HFF-Myc (cell line): ENCODE measurements around the gene ACOX1.
"Not testable (repeated sequence)": the region's sequence is repeated elsewhere in the genome, so short reads cannot be mapped to it uniquely, and the experiment has no call there.

Source experiments
- DNase-seq: peaks from one replicate; pipeline ENCODE4 v3.0.0-alpha.2; 2011; ENCODE audit warnings: low read depth; ENCODE audit errors: extremely low read depth
- H3K4me3 ChIP-seq: replicated peaks from 2 replicates; pipeline ENCODE4 v1.5.1; 2011; ENCODE audit warnings: low read depth, mild to moderate bottlenecking, control low read depth, low read length
- TF ChIP-seq, protein P1 (sequence below): IDR thresholded peaks from 2 replicates; pipeline ENCODE4 v1.5.1; 2012; ENCODE audit warnings: mild to moderate bottlenecking, low read depth, low read length, control low read depth; ENCODE audit errors: missing control alignments

Gene ACOX1

DNA sequence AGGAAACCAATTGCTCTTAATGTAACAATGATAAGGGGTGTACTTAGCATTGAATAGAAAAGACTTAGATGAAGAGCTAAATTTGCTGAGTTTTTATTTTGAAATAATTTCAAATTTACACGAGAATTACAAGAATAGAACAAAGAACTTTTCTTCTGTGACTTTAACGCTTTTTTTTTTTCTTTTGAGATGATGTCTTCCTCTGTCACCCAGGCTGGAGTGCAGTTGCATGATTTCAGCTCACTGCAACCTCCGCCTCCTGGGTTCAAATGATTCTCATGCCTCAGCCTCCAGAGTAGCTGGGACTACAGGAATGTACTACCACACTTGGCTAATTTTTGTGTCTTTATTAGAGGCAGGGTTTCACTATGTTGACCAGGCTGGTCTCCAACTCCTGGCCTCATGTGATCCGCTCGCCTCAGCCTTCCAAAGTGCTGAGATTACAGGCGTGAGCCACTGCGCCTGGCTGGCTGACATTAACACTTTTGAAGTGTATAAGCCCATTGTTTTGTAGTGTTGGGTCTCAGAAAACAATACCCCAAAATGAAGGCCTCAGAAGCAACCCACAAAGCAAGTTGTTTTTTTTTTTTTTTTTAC lies 2.2 kb upstream of the ACOX1 start:
- TF ChIP-seq, protein P1, sequence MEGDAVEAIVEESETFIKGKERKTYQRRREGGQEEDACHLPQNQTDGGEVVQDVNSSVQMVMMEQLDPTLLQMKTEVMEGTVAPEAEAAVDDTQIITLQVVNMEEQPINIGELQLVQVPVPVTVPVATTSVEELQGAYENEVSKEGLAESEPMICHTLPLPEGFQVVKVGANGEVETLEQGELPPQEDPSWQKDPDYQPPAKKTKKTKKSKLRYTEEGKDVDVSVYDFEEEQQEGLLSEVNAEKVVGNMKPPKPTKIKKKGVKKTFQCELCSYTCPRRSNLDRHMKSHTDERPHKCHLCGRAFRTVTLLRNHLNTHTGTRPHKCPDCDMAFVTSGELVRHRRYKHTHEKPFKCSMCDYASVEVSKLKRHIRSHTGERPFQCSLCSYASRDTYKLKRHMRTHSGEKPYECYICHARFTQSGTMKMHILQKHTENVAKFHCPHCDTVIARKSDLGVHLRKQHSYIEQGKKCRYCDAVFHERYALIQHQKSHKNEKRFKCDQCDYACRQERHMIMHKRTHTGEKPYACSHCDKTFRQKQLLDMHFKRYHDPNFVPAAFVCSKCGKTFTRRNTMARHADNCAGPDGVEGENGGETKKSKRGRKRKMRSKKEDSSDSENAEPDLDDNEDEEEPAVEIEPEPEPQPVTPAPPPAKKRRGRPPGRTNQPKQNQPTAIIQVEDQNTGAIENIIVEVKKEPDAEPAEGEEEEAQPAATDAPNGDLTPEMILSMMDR = no peak
- H3K4me3 ChIP-seq = no peak overlapping the region
- no peak for DNase-seq

- DNase-seq = no peak
- peak overlapping the region; percentile 80 for H3K4me3 ChIP-seq
- TF ChIP-seq, protein P1 = no peak
Measured at GRCh38 chr17:75980188-75981018, 1.4 kb upstream of the ACOX1 start.

- H3K4me3 ChIP-seq = peak overlapping the region; percentile 80
- no peak for DNase-seq
- TF ChIP-seq, protein P1 = no peak
Measured at GRCh38 chr17:75979705-75980187, 780 bp upstream of the ACOX1 start.

GRCh38 chr17:75976175-75976848 lies 2.7 kb downstream of the ACOX1 start:
- H3K4me3 ChIP-seq = no peak overlapping the region
- no peak for DNase-seq
- TF ChIP-seq, protein P1 = no peak

DNA sequence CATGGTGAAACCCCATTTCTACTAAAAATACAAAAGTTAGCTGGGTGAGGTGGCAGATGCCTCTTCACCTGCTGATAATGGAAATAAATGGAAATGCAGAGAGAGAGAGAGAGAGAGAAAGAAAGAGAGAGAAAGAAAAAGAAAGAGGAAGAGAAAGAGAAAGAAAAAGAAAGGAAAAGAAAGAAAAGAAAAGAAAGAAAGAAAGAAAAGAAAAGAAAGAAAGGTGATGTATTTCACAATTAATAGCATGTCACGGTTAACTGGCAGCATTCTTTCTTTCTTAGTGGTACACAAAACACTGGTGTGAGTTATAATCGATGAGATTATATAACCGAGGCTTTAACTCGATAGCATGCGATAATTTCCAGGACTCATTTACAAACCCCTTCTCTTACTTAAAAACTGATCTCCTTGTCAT lies 3.2 kb downstream of the ACOX1 start:
- no peak overlapping the region for H3K4me3 ChIP-seq
- TF ChIP-seq, protein P1 = no peak
- DNase-seq = no peak

DNA sequence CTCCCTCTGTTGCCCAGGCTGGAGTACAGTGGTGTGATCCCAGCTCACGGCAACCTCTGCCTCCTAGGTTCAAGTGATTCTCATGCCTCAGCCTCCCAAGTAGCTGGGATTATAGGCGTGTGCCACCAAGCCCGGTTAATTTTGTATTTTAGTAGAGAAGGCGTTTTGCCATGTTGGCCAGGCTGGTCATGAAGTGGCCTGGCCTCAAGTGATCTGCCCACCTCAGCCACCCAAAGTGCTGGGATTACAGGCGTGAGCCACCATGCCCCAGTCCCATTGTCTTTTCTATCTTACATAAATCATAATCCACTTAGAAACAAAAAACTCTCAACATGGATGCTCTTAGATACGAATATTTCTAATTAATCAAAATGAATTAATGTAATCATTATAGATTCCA lies 3.8 kb downstream of the ACOX1 start:
- H3K4me3 ChIP-seq = not testable (repeated sequence)

GRCh38 chr17:75970626-75971025 lies 8.3 kb downstream of the ACOX1 start:
- H3K4me3 ChIP-seq = no peak overlapping the region
- DNase-seq = no peak
- TF ChIP-seq, protein P1 = no peak

More for the DNA sequence above, 3.8 kb downstream of the ACOX1 start:
- DNase-seq = not testable (repeated sequence)
